Activated effector memory CD4-positive, alpha-beta T cell treated with anti-CD3 and anti-CD28 coated beads, Interleukin-2, amount 50 U/mL, for 16 hours (primary cell): ENCODE results near the gene PRICKLE1.

Source experiments
- DNase-seq: peaks from one replicate; pipeline ENCODE4 v3.0.0-alpha.2; 2020

PRICKLE1 gene

GRCh38 chr12:42588524-42589464, 752 bp downstream of the PRICKLE1 start:
- no peak for DNase-seq

GRCh38 chr12:42587601-42588523, 1.7 kb downstream of the PRICKLE1 start:
- no peak for DNase-seq

GRCh38 chr12:42586268-42586667, 3.3 kb downstream of the PRICKLE1 start:
- DNase-seq = no peak

- no peak for DNase-seq
Measured at GRCh38 chr12:42585841-42586216, 3.7 kb downstream of the PRICKLE1 start.

GRCh38 chr12:42585154-42585840, 4.2 kb downstream of the PRICKLE1 start:
- DNase-seq = no peak

- no peak for DNase-seq
Measured at GRCh38 chr12:42584651-42585111, 4.9 kb downstream of the PRICKLE1 start.

- DNase-seq = no peak
Measured at GRCh38 chr12:42583016-42583415, 6.5 kb downstream of the PRICKLE1 start.

GRCh38 chr12:42582498-42582897, 7.0 kb downstream of the PRICKLE1 start:
- DNase-seq = no peak

GRCh38 chr12:42582050-42582449, 7.5 kb downstream of the PRICKLE1 start:
- no peak for DNase-seq

- DNase-seq = no peak
Measured at GRCh38 chr12:42576374-42576773, 13.2 kb downstream of the PRICKLE1 start.

- DNase-seq = no peak
Measured at GRCh38 chr12:42575717-42576116, 13.8 kb downstream of the PRICKLE1 start.

- no peak for DNase-seq
Measured at GRCh38 chr12:42574851-42575266, 14.7 kb downstream of the PRICKLE1 start.

GRCh38 chr12:42571327-42572009, 18.1 kb downstream of the PRICKLE1 start:
- no peak for DNase-seq

GRCh38 chr12:42570076-42570475, 19.5 kb downstream of the PRICKLE1 start:
- no peak for DNase-seq

GRCh38 chr12:42568952-42569915, 20.3 kb downstream of the PRICKLE1 start:
- DNase-seq = no peak

- DNase-seq = no peak
Measured at GRCh38 chr12:42565633-42566032, 23.9 kb downstream of the PRICKLE1 start.

GRCh38 chr12:42564996-42565395, 24.6 kb downstream of the PRICKLE1 start:
- no peak for DNase-seq

GRCh38 chr12:42564556-42564955, 25.0 kb downstream of the PRICKLE1 start:
- DNase-seq = no peak

GRCh38 chr12:42560977-42561376, 28.6 kb downstream of the PRICKLE1 start:
- DNase-seq = no peak

GRCh38 chr12:42557586-42558172, 31.9 kb downstream of the PRICKLE1 start:
- DNase-seq = no peak

GRCh38 chr12:42556917-42557316, 32.6 kb downstream of the PRICKLE1 start:
- no peak for DNase-seq
